ENCODE data around the gene FUT4. TPM values are rescaled to one million over a fixed set of nuclear protein-coding genes. Genes with fewer than 3 reads are reported as not detected.
A peak's percentile ranks its signal among the peaks of the same experiment; 100 is the strongest.

The FUT4 gene
- total RNA-seq, 4 donors from 2014 or later: 3.8 to 7.4 (median 6.0) TPM

GRCh38 chr11:94533206-94533605 is 10.5 kb upstream of the FUT4 start:
- no peaks in the 10 kb centered on the region for H3K36me3 ChIP-seq
- TF ChIP-seq POLR2A (IDR thresholded peaks at IDR 0.05): no peak
- no peak for DNase-seq
- H3K4me1 ChIP-seq: peaks cover 6 to 10% of the 10 kb centered on the region in 2 donors
- 80 to 92% methylated on average over 1 of the region's 1 CpG for WGBS, 2 donors
- no peaks in the 10 kb centered on the region for H3K9me3 ChIP-seq
- no peak overlapping the region for H3K27ac ChIP-seq
- intact Hi-C loops (cut with DNase I): no loop called here
- no peaks in the 10 kb centered on the region for H3K27me3 ChIP-seq
- H3K4me3 ChIP-seq (replicated peaks in 1 of 3): no peak overlapping the region

- no peak overlapping the region for H3K4me3 ChIP-seq (replicated peaks in 1 of 3)
- H3K27ac ChIP-seq: peak overlapping the region in 1 of 3 donors; percentile 18
- 72 to 82% methylated on average over 6 of the region's 6 CpGs for WGBS, 2 donors
- no peak for TF ChIP-seq POLR2A (IDR thresholded peaks at IDR 0.05)
- TF ChIP-seq CTCF (IDR thresholded peaks at IDR 0.05): no peak
- no peaks in the 10 kb centered on the region for H3K9me3 ChIP-seq
- no peak for DNase-seq
- peaks cover 6 to 10% of the 10 kb centered on the region in 2 donors for H3K4me1 ChIP-seq
- H3K27me3 ChIP-seq: no peaks in the 10 kb centered on the region
- no peaks in the 10 kb centered on the region for H3K36me3 ChIP-seq
- intact Hi-C loops (cut with DNase I): no loop called here
Measured at GRCh38 chr11:94533696-94534630, 9.8 kb upstream of the FUT4 start.

- Histone ChIP-seq H3K27ac (no peak overlapping the region), H3K9me3 (no peaks in the 10 kb centered on the region)
Measured at GRCh38 chr11:94536386-94536785, 7.3 kb upstream of the FUT4 start.

GRCh38 chr11:94537031-94537600 is 6.6 kb upstream of the FUT4 start:
- no peak overlapping the region for H3K27ac ChIP-seq
- intact Hi-C loops (cut with DNase I): no loop called here
- no peak for DNase-seq
- TF ChIP-seq POLR2A (IDR thresholded peaks at IDR 0.05) (no peak), CTCF (IDR thresholded peaks at IDR 0.05) (no peak)
- no peak overlapping the region for H3K4me3 ChIP-seq (replicated peaks in 1 of 3)
- WGBS, 2 donors: 52 to 78% methylated on average over 3 of the region's 3 CpGs
- H3K36me3 ChIP-seq: no peaks in the 10 kb centered on the region
- H3K9me3 ChIP-seq: no peaks in the 10 kb centered on the region
- H3K27me3 ChIP-seq: no peaks in the 10 kb centered on the region
- H3K4me1 ChIP-seq: peaks cover 6 to 10% of the 10 kb centered on the region in 2 donors

More at GRCh38 chr11:94536386-94536785, 7.3 kb upstream of the FUT4 start:
- TF ChIP-seq CTCF (IDR thresholded peaks at IDR 0.05): no peak
- no peak for TF ChIP-seq POLR2A (IDR thresholded peaks at IDR 0.05)
- H3K27me3 ChIP-seq: no peaks in the 10 kb centered on the region
- intact Hi-C loops (cut with DNase I): no loop called here
- DNase-seq: no peak
- no peak overlapping the region for H3K4me3 ChIP-seq (replicated peaks in 1 of 3)
- peaks cover 6 to 10% of the 10 kb centered on the region in 2 donors for H3K4me1 ChIP-seq
- H3K36me3 ChIP-seq: no peaks in the 10 kb centered on the region

GRCh38 chr11:94539420-94539819 is 4.3 kb upstream of the FUT4 start:
- Histone ChIP-seq H3K36me3 (no peaks in the 10 kb centered on the region), H3K27ac (no peak overlapping the region), H3K4me3 (replicated peaks in 1 of 3) (no peak overlapping the region), H3K9me3 (no peaks in the 10 kb centered on the region), H3K4me1 (peaks cover 10% of the 10 kb centered on the region in 2 donors), H3K27me3 (no peaks in the 10 kb centered on the region)
- intact Hi-C loops (cut with DNase I): no loop called here
- no peak for TF ChIP-seq POLR2A (IDR thresholded peaks at IDR 0.05)
- TF ChIP-seq CTCF (IDR thresholded peaks at IDR 0.05): no peak
- no peak for DNase-seq
- WGBS, 2 donors: 79 to 86% methylated on average over 1 of the region's 1 CpG

Measured in thyroid gland (tissue), 4 donors.